SK-N-SH (cell line): ENCODE data around the gene ZCCHC3. TPM values are rescaled to one million over a fixed set of nuclear protein-coding genes. Genes with fewer than 3 reads are reported as not detected.
A peak's percentile ranks its signal among the peaks of the same experiment; 100 is the strongest.

Experiments used
- CTCF ChIA-PET: fragments of 300-600, 350-600 bp; formaldehyde crosslinking; extraction: SDS; loops from one replicate; lab custom pipeline; 2021; lab: Yijun Ruan, JAX
- POLR2A ChIA-PET: fragments of 350-600 bp; sonication (Branson Sonifier 250); formaldehyde crosslinking; extraction: SDS; loops from one replicate; lab custom pipeline; 2020; ENCODE audit warnings: antibody characterized with exemption, inconsistent platforms; lab: Yijun Ruan, JAX
- DNase-seq: peaks from one replicate; pipeline ENCODE4 v3.0.0; 2012
- H2AFZ ChIP-seq: fragments of 200-600 bp; sonication (generic); 2 replicates; pipeline ENCODE4 v1.8.1; 2016; ENCODE audit warnings: antibody characterized with exemption, mild to moderate bottlenecking, low read depth
- H3F3A ChIP-seq: fragments of 200-600 bp; sonication (generic); replicated peaks from 2 replicates; pipeline ENCODE3; 2016; ENCODE audit warnings: antibody characterized with exemption, mild to moderate bottlenecking; ENCODE audit not compliant: insufficient read depth
- H3K27ac ChIP-seq, 2 experiments: fragments of 200-500 bp in 1 of 2; fragments of 200-600 bp in 1 of 2; sonication (Bioruptor generic) in 1 of 2; sonication (generic), shearing (Covaris generic) in 1 of 2; 2 replicates each; pipeline versions ENCODE4 v1.5.1 to v1.6.1; 2014 to 2016; ENCODE audit warnings: low read depth in 2 of 2, inconsistent platforms in 1 of 2, low read length in 1 of 2, mild to moderate bottlenecking in 1 of 2, mixed read lengths in 1 of 2
- H3K27me3 ChIP-seq: fragments of 200-600 bp; sonication (generic), shearing (Covaris generic); 2 replicates; pipeline ENCODE4 v1.6.1; 2016; ENCODE audit warnings: mixed run types; ENCODE audit not compliant: insufficient read depth
- H3K36me3 ChIP-seq, 2 experiments: fragments of 200-500 bp in 1 of 2; fragments of 200-600 bp in 1 of 2; sonication (Bioruptor generic) in 1 of 2; sonication (generic) in 1 of 2; replicated peaks in 1 of 2; 2 replicates each; pipeline versions ENCODE3 to v1.5.1; 2014 to 2016; ENCODE audit warnings: low read length in 1 of 2, mild to moderate bottlenecking in 1 of 2; ENCODE audit not compliant: insufficient read depth in 2 of 2, control insufficient read depth in 1 of 2
- H3K4me1 ChIP-seq, 2 experiments: fragments of 200-500 bp in 1 of 2; fragments of 200-600 bp in 1 of 2; sonication (Bioruptor generic) in 1 of 2; sonication (generic), shearing (Covaris generic) in 1 of 2; 2 replicates each; pipeline versions ENCODE4 v1.5.1 to v1.6.1; 2014 to 2016; ENCODE audit warnings: low read depth in 1 of 2, low read length in 1 of 2, mixed run types in 1 of 2; ENCODE audit not compliant: insufficient read depth in 2 of 2, control insufficient read depth in 1 of 2
- H3K4me2 ChIP-seq: fragments of 200-600 bp; sonication (generic), shearing (Covaris generic); 2 replicates; pipeline ENCODE4 v1.6.1; 2017; ENCODE audit warnings: mixed run types
- H3K4me3 ChIP-seq, 2 experiments: fragments of 200-500 bp in 1 of 2; fragments of 200-600 bp in 1 of 2; sonication (Bioruptor generic) in 1 of 2; sonication (generic), shearing (Covaris generic) in 1 of 2; 2 replicates each; pipeline versions ENCODE4 v1.5.1 to v1.8.1; 2014 to 2016; ENCODE audit warnings: low read depth in 2 of 2, inconsistent platforms in 1 of 2, low read length in 1 of 2, mild to moderate bottlenecking in 1 of 2, mixed read lengths in 1 of 2, moderate library complexity in 1 of 2
- H3K79me2 ChIP-seq: fragments of 200-600 bp; sonication (generic); 2 replicates; pipeline ENCODE4 v1.8.1; 2017; ENCODE audit warnings: mild to moderate bottlenecking; ENCODE audit not compliant: insufficient read depth
- H3K9ac ChIP-seq: fragments of 200-600 bp; sonication (generic); 2 replicates; pipeline ENCODE4 v1.6.1; 2017; ENCODE audit warnings: mixed run types
- H3K9me2 ChIP-seq: fragments of 200-600 bp; sonication (generic); 2 replicates; pipeline ENCODE4 v1.6.1; 2017; ENCODE audit warnings: mixed run types
- H3K9me3 ChIP-seq: fragments of 200-600 bp; sonication (generic); 2 replicates; pipeline ENCODE4 v1.6.1; 2017; ENCODE audit warnings: mixed run types, mild to moderate bottlenecking, moderate library complexity
- H4K20me1 ChIP-seq: fragments of 200-600 bp; sonication (generic); 2 replicates; pipeline ENCODE4 v1.6.1; 2017; ENCODE audit warnings: mild to moderate bottlenecking, mixed run types; ENCODE audit not compliant: insufficient read depth
- CHD2 ChIP-seq: fragments of 150-350 bp; IDR thresholded peaks from 2 replicates; pipeline ENCODE4 v1.6.1; 2018; ENCODE audit warnings: low read length; ENCODE audit not compliant: partially characterized antibody
- CTCF ChIP-seq: fragments of 200-600 bp; sonication (generic); IDR thresholded peaks from 2 replicates; pipeline ENCODE4 v1.6.1; 2017; ENCODE audit warnings: antibody characterized with exemption, mild to moderate bottlenecking, moderate library complexity
- ELF1 ChIP-seq: IDR thresholded peaks from 2 replicates; pipeline ENCODE4 v1.4.0; 2012
- EP300 ChIP-seq, 2 experiments: IDR thresholded peaks; 2 replicates each; pipeline versions ENCODE4 v1.4.0 to v1.6.1; 2012; ENCODE audit warnings: borderline replicate concordance in 1 of 2, low read depth in 1 of 2, low read length in 1 of 2
- EZH2phosphoT487 ChIP-seq: fragments of 200-600 bp; sonication (generic); IDR thresholded peaks from 2 replicates; pipeline ENCODE4 v1.6.1; 2017; ENCODE audit warnings: low read depth, mixed run types, mild to moderate bottlenecking, antibody characterized with exemption, moderate library complexity, borderline replicate concordance
- FOXJ3 ChIP-seq: sonication (generic); formaldehyde crosslinking; IDR thresholded peaks from 2 replicates; pipeline ENCODE4 v1.5.1; 2020; ENCODE audit warnings: mild to moderate bottlenecking, missing genetic modification reagents
- GABPA ChIP-seq: IDR thresholded peaks from 2 replicates; pipeline ENCODE4 v1.4.0; 2012; ENCODE audit warnings: low read depth, mild to moderate bottlenecking
- MAX ChIP-seq: IDR thresholded peaks from 2 replicates; pipeline ENCODE4 v1.4.0; 2012; ENCODE audit warnings: low read depth
- PBX3 ChIP-seq: IDR thresholded peaks from 2 replicates; pipeline ENCODE4; 2012
- RAD21 ChIP-seq: IDR thresholded peaks from 2 replicates; pipeline ENCODE4 v1.6.1; 2012; ENCODE audit warnings: mild to moderate bottlenecking, low read length
- RFX5 ChIP-seq: IDR thresholded peaks from 2 replicates; pipeline ENCODE4 v1.6.1; 2012; ENCODE audit warnings: mild to moderate bottlenecking, improper control_type of control experiment, low read length
- RXRA ChIP-seq: IDR thresholded peaks from 2 replicates; pipeline ENCODE4 v1.4.0; 2012; ENCODE audit warnings: low read depth, mild to moderate bottlenecking, borderline replicate concordance
- SIN3A ChIP-seq: IDR thresholded peaks from 2 replicates; pipeline ENCODE4 v1.6.1; 2012; ENCODE audit warnings: low read depth, mild to moderate bottlenecking, low read length, moderate library complexity, borderline replicate concordance
- TAF1 ChIP-seq: IDR thresholded peaks from 2 replicates; pipeline ENCODE4 v1.6.1; 2012; ENCODE audit warnings: low read depth, mild to moderate bottlenecking, low read length, moderate library complexity, borderline replicate concordance
- TCF12 ChIP-seq: IDR thresholded peaks from 2 replicates; pipeline ENCODE4 v1.4.0; 2012
- TEAD4 ChIP-seq: IDR thresholded peaks from 2 replicates; pipeline ENCODE4 v1.4.0; 2012; ENCODE audit warnings: mild to moderate bottlenecking, borderline replicate concordance; ENCODE audit not compliant: insufficient read depth
- USF1 ChIP-seq: IDR thresholded peaks from 2 replicates; pipeline ENCODE4 v1.4.0; 2012; ENCODE audit warnings: low read depth, borderline replicate concordance
- USF2 ChIP-seq: fragments of 150-350 bp; IDR thresholded peaks from 2 replicates; pipeline ENCODE4 v1.6.1; 2017; ENCODE audit warnings: antibody characterized with exemption, low read length, low read depth, borderline replicate concordance
- ZBTB33 ChIP-seq: IDR thresholded peaks from 2 replicates; pipeline ENCODE4 v1.4.0; 2012; ENCODE audit warnings: low read depth, borderline replicate concordance
- WGBS: methylation state at CpG from one replicate; pipeline ENCODE4 v1.1.6; 2017; ENCODE audit warnings: low lambda C conversion rate; 5-methylcytosine and 5-hydroxymethylcytosine counted together
- polyA plus RNA-seq, 3 experiments: library from polyadenylated mRNA; depleted of rRNA; stranded (reverse); fragments of >200 nt; gene quantifications; 2 replicates each; pipeline ENCODE4 v1.2.3, GENCODE V29; 2012

The ZCCHC3 gene
- polyA plus RNA-seq, 1 of the 3 experiments (the other 2 are of a cell fraction), result 9.5 TPM

- no peaks in the 10 kb centered on the region for H3K36me3 ChIP-seq
- no peaks in the 10 kb centered on the region for H3K9me2 ChIP-seq
- H4K20me1 ChIP-seq, result no peaks in the 10 kb centered on the region
- no peak for DNase-seq
- CTCF ChIA-PET, result interaction anchor here (1.2 kb wide), 1 partner anchor 10 kb away, joined by 3 read pairs; no protein-coding TSS in a partner anchor
- 42% methylated on average over 2 of the region's 2 CpGs for WGBS
- POLR2A ChIA-PET, result no interaction called here
- TF ChIP-seq ELF1, result no peak
- no peak for TF ChIP-seq RXRA
- no peak for TF ChIP-seq CHD2
- no peak for TF ChIP-seq RAD21
- no peak for TF ChIP-seq PBX3
- TF ChIP-seq USF1, result no peak
- no peak for TF ChIP-seq TCF12
- TF ChIP-seq SIN3A, result no peak
- no peak for TF ChIP-seq USF2
- TF ChIP-seq EP300 (IDR thresholded peaks at IDR 0.05; ENCODE audit: borderline replicate concordance in 1 of 2, low read depth in 1 of 2, low read length in 1 of 2), result no peak
- TF ChIP-seq CTCF, result no peak
- TF ChIP-seq EZH2phosphoT487, result no peak
- TF ChIP-seq RFX5, result no peak
- no peak for TF ChIP-seq GABPA
- TF ChIP-seq MAX, result no peak
- no peak for TF ChIP-seq ZBTB33
- no peak for TF ChIP-seq TEAD4
- TF ChIP-seq TAF1, result no peak
- TF ChIP-seq FOXJ3, result no peak
- peak overlapping the region; percentile 79 to 84 for H3K4me3 ChIP-seq
- H3K27ac ChIP-seq, result peak overlapping the region; percentile 55 to 73; a peak in 3 of 4 replicates
- no peaks in the 10 kb centered on the region for H3K27me3 ChIP-seq
- peak overlapping the region; percentile 87 for H3K4me2 ChIP-seq
- H3K79me2 ChIP-seq, result peaks cover 9% of the 10 kb centered on the region; the same call in 1 of the 2 replicates
- peaks cover 3 to 10% of the 10 kb centered on the region in 2 experiments; a peak in 3 of 4 replicates for H3K4me1 ChIP-seq
- no peaks in the 10 kb centered on the region for H3K9me3 ChIP-seq
- H3K9ac ChIP-seq, result peak overlapping the region; percentile 78
- H2AFZ ChIP-seq, result peak overlapping the region; percentile 89
- H3F3A ChIP-seq, result no peaks in the 10 kb centered on the region
These were observed 7.7 kb upstream of the ZCCHC3 start for GRCh38 chr20:289693-290083.
